KG1 (cell line): ENCODE data around the gene TMEM131L.

Experiments
- DNase-seq: peaks from one replicate; lab custom pipeline; 2025; lab: John Stamatoyannopoulos, UW

The TMEM131L gene

DNA sequence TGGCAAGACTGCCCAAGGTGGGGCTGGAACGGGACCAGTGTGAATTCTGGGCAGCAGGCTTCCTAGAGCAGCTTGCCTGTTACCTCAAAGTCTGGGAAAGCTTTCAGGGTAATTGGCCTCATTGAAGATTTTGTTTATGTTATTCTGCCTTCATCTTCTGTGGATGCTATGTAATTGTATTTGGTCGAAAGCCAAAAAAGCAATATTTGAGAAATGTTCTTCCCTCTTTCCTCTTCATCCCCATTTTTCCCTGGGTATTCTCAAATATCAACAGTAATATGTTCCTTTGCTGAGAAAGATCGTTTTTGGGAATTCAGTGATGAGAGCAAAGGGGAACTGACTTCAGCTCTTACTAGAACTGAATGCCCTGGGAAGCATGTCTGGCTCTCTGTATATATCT lies 12.9 kb downstream of the TMEM131L start:
- DNase-seq, result no peak

DNA sequence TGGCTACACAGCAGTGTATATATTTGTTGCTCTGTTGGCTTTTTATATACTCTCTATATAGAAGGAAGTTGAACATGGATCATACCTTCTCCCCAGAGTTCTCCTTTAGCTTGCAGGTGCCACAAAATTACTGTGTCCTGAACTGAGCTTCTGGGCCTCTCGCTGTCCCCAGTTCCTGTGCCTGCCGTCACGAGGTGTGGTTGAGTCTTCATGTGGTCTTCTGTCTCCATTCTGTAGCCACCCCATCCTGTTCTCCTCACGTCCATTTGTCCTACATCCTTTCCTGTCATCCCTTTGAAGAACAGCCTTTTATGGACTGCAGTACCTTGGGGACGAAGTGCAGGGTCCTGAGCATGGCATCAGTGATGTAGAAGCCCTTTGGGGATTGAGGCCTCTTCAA lies 14.5 kb downstream of the TMEM131L start:
- DNase-seq, result no peak

DNA sequence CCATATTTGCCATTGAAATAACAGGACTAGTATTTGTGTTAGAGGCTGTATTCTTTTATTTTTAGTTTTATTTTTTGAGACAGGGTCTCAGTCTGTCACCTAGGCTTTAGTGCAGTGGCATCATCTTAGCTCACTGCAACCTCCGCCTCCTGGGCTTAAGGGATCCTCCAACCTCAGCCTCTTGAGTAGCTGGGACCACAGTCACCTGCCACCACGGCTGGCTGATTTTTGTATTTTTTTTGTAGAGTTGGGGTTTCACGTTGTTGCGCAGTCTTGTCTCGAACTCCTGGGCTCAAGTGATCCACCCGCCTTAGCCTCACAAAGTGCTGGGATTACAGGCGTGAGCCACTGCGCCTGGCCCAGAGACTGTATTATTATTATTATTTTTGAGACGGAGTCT lies 15.3 kb downstream of the TMEM131L start:
- no peak for DNase-seq

DNA sequence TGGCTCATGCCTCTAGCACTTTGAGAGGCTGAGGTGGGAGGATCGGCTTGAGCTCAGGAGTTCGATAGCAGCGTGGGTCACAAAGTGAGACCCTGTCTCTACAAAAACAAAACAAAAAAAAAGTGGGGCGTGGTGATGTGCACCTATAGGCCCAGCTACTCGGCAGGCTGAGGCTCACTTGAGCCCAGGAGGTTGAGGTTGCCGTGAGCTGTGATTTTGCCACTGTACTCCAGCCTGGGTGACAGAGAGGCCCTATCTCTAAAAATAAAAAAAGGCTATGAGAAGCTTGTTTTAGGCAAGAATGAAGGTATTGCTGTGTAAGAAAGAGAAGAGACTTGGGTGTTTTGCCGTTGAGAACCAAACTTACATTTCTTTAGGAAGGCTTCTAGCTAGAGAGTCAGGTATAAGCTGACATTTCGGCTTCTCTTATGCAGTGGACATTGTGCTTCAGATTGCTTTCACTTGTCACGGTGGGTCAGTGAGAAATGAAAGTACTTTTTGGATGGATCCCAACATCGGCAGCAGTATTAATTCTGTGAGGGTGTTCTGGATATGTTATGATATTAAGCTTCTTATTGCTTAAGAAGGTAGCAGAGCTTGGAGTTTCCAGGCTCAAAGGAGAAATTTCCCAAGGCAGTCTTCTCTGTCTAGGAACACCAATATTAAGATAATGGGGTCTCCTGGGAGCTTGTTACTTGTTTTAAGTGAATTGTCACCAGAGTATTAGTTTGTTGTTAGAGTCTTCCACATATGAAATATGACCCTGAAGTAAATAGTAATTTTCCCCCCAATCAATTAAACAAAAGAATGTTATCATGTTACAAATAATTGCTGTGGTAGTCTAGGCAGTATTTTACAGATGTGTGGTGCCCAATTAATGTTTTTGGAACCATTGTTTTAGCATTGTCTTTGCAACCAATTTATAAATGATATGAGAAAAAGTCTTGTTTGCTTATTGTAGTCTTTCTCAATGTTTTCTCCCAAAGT lies 17.6 kb downstream of the TMEM131L start:
- no peak for DNase-seq

DNA sequence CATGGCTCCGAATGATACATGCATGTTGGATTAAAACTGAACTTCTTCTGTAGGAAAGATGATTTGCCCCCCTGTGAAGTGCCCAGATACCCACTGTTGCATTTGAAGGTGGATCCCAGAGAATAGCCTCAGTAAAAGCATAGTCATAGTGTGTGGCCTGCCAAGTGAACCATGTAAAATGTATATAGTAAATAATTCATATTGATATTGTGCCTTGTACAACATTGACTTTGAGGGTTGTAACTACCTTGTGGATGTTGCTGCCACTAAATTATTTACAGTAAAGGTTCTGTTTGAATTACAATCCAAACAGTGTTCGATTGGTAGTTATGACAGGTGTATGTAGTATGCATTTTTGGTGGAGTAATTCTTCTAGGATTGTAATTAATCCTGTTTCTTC lies 19.2 kb downstream of the TMEM131L start:
- DNase-seq, result no peak

DNA sequence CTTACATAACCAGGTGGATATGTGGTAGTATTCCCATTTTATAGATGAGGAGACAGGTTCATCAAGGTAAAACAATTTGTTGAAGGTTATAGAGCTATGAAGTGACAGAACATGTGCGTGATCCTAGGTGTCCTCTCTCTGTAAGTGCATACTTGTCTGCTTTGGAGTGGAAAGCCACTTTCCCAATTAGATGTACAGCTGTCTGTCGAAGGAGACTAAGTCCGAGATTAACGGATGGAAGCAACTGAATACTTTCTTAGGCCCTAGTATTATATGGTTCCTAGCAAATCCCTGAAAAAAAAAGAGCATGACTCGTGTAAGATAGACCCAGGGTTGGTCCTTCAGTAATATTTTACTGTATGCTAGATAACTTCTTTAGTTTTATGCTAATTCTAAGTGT lies 19.7 kb downstream of the TMEM131L start:
- no peak for DNase-seq

DNA sequence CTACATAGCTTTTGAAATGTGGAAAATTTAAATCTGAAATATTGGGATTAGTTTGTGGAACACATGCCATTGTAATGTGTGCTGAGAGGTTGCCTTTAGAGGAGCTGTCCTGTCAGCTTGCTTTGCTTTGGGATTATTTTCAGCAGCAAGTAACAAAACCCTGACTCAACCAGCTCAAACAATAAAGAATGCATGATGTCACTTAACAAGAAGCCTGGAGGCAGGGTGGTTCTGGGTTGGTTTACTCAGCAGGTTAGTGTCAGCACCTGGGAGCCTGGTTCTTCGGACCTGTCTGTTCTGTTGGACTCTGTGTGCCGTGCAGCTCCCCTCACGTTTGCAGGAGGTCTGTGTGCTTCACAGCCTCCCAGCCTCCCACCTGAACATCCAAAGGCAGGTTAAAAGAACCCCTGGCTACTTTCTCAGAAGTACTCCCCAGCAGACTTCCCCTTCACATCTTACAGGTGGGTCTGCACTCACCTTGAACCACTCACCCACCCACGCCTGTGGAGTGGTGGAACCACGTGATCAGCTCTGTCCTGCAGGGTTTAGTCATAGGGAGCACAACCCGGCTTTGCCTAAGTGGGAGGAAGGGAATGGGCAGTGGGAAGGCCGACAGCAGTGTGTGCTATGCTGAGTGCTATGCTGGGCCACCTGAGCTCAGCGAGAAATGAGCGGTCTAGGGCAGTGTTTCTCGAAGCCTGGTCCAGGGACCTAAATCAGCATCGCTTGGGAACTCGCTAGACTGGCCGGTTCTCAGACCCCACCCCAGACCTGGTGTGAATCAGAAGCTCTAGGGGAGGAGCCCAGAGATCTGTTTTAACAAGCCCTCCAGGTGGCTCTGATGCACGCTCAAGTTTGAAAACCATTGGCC lies 20.4 kb downstream of the TMEM131L start:
- DNase-seq, result no peak

DNA sequence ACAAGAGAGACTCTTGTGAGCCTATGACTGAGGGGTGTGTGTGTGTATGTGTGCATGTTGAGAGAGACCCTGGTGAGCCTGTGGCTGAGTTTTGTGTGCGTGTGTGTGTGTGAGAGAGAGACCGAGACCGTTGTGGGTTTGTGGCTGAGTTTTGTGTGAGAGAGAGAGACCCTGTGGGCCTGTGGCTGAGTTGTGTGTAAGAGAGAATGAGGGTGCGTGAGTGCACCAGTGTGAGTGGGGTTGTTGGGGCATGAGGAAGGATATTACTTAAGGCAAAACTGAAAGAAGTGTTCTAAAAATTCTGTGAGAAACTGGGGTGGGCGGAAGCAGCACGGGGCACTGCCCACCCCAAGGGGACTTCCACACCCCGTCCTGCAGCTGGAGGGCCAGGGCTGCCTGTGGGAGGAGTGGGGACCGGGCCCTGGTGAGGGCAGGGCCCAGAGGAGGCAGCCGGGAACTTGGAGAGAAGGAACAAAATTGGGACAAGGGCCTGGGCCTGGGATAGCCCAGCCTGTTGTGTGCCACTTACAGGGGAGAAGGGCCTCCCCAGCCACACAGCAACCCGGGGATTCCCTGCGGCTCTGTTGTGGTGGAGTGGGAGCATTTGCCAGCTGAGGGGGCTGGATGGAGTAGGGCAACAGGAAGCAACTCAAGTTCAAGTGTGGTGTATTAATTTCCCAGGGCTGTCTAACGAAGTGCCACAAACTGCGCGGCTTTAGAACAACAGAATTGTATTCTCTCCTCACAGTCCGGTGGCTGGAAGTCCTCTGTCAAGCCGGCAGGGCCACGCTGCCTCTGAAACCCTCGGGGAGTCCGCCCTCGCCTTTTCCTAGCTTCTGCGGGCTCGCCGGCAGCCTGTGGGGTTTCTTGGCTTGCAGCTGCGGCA lies 22.1 kb downstream of the TMEM131L start:
- DNase-seq, result no peak

DNA sequence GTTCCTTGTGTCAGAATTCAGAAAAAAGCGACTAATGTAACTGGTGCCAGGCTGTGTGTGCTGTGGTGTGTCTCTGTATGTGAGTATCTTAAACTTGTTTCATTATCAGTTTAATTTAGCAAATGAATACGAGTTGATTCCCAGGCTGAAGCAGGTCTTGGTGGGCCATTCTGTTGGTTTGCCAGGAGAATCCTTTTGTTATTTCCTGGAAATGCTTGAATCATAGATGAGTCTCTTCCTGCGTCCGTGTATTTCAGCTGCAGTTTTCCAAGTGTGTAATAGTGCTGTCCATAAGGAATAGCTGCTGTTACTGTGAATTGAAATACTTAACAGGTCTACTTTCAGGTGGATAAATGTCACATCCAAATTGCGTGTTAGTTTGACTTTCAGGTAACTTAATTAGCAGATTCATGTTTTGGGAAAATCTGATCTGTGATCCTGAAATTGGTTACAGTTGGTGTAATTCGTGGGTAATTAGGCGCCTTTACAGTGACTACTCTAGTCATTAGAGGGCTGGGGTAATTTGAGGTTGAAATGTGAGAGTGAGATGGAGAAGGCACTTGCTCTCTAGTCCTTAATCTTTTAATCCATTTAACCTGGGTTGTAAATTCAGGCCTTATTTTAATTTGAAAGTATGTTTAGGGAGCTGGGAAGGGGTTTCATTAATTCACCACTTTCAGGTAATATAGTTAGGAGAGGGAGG lies 23.8 kb downstream of the TMEM131L start:
- no peak for DNase-seq

DNA sequence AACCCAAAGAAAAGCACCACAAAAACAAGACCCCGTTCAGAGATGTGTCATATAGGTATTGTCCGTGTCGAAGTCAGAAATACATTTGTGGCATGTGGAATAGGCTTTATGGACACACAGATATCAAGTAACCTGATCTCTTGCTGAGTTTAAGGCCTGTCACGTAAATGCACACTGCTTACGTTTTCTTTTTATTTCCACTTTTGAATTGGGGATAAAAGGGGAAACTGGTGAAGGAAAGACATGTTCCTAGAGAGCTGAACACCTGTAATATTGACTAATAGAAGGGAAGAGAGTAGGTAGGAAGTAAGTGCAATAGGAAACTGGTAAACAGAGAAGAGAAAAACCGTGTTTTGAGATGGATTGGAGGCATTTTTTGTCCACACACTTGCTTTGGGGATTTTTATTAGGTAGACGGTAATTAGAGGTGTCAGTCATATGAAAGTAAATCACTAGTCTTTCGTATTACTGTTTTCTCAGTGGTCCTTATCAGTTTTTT lies 24.9 kb downstream of the TMEM131L start:
- DNase-seq, result no peak

DNA sequence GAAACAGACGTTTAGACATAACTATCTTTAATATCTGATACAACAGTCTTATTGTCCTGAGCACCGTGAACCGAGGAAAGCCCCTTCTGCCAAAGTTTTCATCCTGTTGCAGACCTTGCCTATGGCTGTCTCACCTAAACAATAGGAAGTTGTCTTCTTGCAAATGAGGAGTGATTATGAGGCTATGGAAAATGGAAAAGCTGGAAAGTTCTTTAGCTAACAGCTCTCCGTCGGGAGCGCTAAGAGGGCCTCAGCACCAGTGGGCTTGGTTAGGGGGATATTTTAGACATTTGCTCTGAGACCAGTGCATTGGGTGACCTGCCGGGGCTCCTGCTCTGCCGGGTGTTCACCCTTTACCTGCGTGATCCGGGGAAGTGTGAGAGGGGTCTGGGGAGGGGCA lies 28.4 kb downstream of the TMEM131L start:
- DNase-seq, result no peak

DNA sequence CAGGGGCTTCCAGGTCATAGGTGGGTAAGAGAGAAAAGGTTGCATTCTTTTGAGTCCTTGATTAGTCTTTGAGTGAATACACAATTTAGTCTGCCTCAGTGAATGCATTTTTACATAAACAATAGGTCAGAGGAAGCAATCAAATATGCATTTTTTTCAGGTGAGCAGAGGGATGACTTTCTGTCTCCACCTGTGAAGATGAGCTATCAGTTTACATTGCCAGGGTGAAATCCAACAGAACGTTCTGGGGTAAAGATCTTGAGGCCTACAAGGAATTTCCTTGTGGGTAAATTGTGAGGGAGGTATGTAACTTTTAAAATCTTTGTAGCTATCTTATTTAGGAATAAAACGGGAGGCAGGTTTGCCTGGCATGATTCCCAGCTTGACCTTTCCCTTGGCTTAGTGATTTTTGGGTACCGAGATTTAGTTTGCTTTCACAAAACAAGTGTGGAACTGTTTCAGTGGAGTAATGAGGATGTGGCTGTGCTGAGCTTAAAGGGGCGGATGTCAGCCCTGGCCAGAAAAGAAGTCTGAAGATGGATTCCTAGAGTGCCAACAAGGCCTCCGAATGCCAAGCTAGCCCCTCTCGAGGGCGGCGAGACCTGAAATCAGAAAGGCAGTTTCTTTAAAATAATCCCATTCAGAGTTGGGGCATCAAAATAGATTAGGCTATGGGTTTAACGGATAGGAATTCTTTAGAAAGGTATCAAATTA lies 29.5 kb downstream of the TMEM131L start:
- no peak for DNase-seq

DNA sequence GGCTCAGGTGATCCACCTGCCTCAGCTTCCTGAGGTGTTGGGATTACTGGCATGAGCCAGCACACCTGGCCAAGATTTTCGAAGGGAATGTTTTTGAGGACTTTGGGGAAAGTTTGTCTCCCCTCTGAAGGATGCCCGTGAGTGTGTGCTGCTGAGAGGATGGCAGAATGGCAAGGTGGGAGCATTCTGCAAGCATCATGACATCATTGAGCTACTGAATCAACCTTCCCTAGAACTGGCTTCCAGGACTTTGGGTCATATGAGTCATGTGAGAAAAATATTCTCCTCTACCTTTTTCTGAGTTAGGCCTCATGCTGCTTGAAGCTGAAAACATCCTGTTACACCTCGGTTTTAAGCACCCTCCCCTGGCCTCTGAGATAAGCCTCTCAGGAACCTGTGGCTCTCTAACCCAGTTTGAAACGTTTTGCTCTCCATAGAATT lies 31.0 kb downstream of the TMEM131L start:
- DNase-seq, result no peak

DNA sequence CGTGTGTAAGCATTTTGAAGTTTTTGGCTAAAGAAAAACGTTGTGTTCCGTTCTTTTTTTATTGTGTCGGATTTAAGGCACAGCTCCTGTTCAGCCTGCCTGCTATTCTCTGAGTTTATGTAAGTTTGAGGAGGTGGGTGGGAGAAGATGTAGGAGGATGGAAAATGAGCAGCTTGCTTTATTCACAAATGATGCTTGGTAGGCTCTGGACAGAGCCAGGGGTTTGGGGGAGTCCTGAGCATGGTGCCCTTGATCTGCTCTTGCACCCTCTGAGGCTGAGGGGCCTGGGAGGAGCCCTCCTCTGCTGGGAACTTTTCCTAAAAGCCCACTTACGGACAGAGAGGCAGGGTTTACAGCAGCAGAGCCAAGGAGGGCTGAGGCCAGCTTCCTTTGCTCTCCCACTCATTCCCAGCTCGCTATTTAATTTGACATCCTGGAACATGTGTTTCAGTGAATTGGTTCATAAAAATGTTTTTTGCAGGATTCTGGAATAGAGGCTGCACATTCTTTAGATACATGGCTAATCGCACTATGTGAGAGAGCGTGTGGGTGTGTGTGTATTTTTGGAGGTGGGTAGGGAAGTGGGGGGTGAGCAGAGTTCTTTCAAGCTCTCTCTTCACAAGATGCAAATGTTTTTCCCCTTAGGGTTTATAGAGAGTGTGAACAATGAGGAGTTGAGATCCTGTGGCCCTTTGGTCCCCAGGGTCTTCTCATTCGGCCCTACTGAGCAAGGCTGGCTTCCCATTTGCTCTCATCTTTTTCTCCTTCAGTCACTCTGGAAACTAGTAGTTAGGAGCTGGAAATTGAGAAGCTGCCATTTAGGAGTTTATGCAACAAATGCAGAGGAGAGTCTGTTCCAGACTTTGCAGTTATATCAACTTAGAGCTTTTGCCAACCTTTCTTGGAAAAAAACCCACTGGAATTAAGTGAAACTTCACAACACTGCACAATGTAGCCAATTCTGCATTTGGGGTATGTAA lies 32.1 kb downstream of the TMEM131L start:
- no peak for DNase-seq

DNA sequence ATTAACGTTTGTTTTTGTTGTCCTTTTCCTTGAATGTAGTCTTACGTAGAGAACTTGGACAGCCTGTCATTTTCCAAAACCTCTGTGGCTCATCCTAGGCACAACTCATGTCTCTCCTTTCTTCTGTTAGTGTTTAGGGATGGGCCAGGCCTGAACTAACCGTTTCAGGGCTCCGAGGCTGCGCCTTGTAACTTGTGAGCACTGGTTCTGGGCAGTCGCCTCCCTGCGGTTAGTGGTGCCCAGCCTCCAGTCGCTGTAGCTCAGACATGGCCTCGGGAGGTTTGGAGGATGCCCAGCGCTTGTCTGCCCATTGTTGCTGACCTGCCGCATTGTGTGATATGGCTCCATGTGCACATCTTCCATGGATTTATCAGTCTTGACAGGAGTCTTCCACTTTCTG lies 32.8 kb downstream of the TMEM131L start:
- no peak for DNase-seq

DNA sequence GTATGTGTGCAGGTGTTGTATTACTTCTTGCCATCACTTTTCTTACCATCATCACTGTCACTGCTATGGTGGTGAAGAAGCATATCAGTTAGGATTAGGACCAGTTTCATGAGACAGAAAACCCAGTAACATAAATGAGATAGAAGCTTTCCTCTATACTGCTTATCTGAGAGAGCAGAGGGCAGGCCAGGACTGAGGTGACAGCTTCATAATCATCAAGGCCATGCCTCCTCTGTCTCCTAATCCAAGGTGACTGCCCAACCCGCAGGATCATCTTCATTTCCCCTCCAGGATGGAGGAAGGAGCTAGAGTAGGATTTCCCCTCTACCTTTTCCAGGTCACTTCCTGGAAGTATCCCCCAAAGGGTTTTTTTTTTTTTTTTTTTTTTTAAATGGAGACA lies 35.4 kb downstream of the TMEM131L start:
- no peak for DNase-seq

DNA sequence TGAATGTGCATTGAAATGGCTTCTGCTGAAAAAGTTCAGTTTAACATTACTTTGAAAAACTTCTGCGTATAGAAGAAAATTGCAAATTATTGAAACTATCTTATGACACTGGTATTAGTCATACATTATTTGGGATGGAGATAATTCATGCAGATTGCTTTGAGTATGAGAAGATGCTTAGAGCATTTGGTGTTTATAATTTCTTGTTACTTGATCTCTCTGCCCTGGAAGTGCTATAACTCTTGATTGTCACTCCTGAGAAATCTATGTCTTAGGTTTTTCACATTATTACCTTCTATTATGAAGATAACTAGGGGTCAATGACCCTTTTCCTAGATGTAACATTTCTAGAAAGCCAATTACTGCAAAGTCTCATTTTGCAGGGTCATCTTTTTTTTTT lies 36.4 kb downstream of the TMEM131L start:
- no peak for DNase-seq

DNA sequence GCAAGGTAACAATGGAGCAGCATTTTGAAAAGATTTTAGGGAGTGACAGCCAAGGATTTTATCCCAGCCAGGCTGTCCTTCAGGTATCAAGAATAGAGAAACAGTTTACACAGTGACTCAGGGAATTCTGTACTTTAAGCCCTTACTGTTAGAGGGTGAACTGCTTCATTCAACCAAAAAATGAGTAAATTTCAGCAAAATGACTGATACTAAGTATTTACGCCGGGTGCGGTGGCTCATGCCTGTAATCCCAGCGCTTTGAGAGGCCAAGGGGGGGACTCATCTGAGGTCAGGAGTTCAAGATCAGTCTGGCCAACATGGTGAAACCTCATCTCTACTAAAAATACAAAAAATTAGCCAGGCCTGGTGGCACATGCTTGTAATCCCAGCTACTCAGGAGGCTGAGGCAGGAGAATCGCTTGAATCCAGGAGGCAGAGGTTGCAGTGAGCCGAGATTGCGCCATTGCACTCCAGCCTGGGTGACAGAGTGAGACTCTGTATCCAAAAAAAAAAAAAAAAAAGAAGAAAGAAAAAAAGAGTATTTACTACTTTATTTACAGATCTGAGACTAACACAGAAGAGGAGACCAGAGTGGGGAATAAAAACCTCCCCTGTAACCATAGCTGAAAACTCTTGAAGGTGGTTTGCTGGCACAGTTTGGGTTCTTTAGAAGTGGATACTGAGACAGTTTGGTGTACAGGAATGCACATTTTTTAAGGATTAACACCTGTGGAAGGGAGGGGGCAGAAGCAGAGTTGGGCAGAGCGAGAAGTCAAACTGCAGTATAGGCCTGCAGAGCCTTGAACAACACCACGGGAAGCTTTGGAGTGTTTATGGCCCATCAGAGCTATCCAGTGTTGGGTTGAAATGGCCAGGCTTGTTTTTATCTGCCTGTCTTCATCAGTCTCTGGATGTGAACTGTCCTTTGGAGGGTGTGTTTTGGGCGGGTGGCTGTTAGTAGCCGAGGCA lies 40.5 kb downstream of the TMEM131L start:
- no peak for DNase-seq
